DOHH2 (cell line): ENCODE data around the gene TNFSF8.

Experiments
- CTCF ChIP-seq: fragments of 200-600 bp; sonication (generic); IDR thresholded peaks from one replicate; pipeline ENCODE4 v1.5.1; 2014; ENCODE audit warnings: antibody characterized with exemption, mild to moderate bottlenecking, low read depth, low read length; ENCODE audit not compliant: poor library complexity, severe bottlenecking
- EZH2phosphoT487 ChIP-seq: fragments of 200-600 bp; sonication (generic); IDR thresholded peaks from 2 replicates; pipeline ENCODE4 v1.6.1; 2017; ENCODE audit warnings: borderline replicate concordance, mild to moderate bottlenecking, antibody characterized with exemption, low read length, moderate library complexity, mixed read lengths

- TF ChIP-seq CTCF (no peak), EZH2phosphoT487 (no peak)
These were observed 34.8 kb downstream of the TNFSF8 start for GRCh38 chr9:114895521-114895991.
